Mucosa of descending colon (tissue), 3 donors: ENCODE data around the gene CLCNKB. TPM values are rescaled to one million over a fixed set of nuclear protein-coding genes. Genes with fewer than 3 reads are reported as not detected.
A peak's percentile ranks its signal among the peaks of the same experiment; 100 is the strongest.

Source experiments
- ATAC-seq: fragments of 200-7000 bp; cut with Tn5 transposase; one replicate; pipeline ENCODE4 v1.9.1; 2020; ENCODE audit warnings: mild to moderate bottlenecking, moderate library complexity
- DNase-seq, 3 donors: peaks; one replicate each; pipeline ENCODE4 v3.0.0-alpha.2; 2020
- H3K36me3 ChIP-seq: fragments of 200-600 bp; one replicate; pipeline ENCODE4 v1.8.0; 2021; ENCODE audit warnings: low read depth, mild to moderate bottlenecking
- H3K4me1 ChIP-seq: fragments of 200-600 bp; one replicate; pipeline ENCODE4 v1.8.0; 2021; ENCODE audit warnings: low read depth, mild to moderate bottlenecking
- H3K4me3 ChIP-seq: fragments of 200-600 bp; one replicate; pipeline ENCODE4 v1.8.0; 2021; ENCODE audit warnings: mild to moderate bottlenecking
- H3K9me3 ChIP-seq: fragments of 200-600 bp; one replicate; pipeline ENCODE4 v1.8.0; 2021; ENCODE audit warnings: mild to moderate bottlenecking
- intact Hi-C, 2 donors: fragments of 100-400 bp; cut with DNase I in 1 of 2; cut with micrococcal nuclease in 1 of 2; formaldehyde crosslinking; loops; one replicate each; pipeline versions ENCODE4 v1.11.0 to v1.11.1; 2022; cut with DNase I, micrococcal nuclease
- total RNA-seq, 3 donors: library from RNA; stranded (reverse); fragmentation: NEBNext Ultra II Directional in 2 of 3; extraction: Animal tissue kit (Norgen Biotek cat#: 25700) in 2 of 3; gene quantifications; one replicate each; pipeline versions ENCODE4 v1.2.1 to v1.2.4, GENCODE V29; 2021 to 2023
- TF ChIP-seq, protein P1 (sequence below): fragments of 200-600 bp; IDR thresholded peaks from one replicate; pipeline ENCODE4 v1.8.0; 2022; ENCODE audit warnings: antibody characterized with exemption, mild to moderate bottlenecking
- donor health status: DM: no; HTN: no; CAD: no; lungs with moderate emphysema.
- donor health status: DM: no; HTN: no; CAD: no.
- donor health status: DM: no; HTN: yes; CAD: no.

Gene CLCNKB
- total RNA-seq, 3 donors from 2014 or later, result 1.2 TPM; not detected in 2

DNA sequence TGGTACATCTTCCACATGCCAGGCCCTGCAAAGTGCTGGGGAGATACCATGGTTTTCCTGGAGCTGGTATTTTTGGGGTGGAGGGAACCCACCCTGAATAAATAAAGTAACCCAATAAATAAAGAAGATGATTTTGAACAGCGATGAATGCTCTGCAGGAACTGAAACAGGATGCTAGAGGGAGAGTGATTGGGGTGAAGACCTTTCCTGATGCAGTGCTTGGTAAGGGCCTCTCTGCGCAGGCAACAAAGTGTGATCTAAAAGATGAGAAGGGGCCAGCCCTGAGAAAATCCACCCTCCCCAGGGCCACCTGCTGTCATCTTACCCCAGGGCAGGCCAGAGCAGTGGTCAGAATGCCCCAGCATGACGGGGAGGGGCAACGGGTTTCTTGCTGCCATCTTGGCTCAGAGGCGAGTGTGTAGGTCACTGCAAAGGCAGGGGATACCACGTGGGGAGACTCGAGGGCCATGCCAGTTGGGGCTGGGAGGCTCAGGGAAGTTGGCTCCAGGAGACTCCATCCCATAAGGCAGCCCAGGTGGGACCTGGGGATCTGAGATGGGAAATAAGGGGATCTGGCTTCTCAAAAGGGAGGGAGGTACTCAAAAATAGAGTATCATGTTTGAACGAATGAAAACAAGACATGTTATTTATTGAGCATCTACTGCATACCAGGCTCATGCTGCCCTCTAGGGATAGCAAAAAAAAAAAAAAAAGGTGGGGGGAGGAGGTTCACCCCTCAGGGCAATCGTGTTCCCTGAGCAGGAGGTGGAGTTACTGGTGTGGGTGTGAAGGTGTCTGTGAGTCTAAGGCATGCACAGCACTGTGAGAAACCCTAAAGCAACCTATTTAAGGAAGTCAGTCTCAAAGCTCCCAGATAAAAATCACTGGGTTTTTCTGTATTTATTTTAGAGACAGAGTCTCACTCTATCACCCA, 36.8 kb upstream of the CLCNKB start:
- Histone ChIP-seq H3K9me3 (no peaks in the 10 kb centered on the region), H3K4me3 (no peak overlapping the region), H3K4me1 (no peaks in the 10 kb centered on the region), H3K36me3 (no peaks in the 10 kb centered on the region)
- DNase-seq, result peak in 1 of 3 donors; percentile 12
- TF ChIP-seq, protein P1, sequence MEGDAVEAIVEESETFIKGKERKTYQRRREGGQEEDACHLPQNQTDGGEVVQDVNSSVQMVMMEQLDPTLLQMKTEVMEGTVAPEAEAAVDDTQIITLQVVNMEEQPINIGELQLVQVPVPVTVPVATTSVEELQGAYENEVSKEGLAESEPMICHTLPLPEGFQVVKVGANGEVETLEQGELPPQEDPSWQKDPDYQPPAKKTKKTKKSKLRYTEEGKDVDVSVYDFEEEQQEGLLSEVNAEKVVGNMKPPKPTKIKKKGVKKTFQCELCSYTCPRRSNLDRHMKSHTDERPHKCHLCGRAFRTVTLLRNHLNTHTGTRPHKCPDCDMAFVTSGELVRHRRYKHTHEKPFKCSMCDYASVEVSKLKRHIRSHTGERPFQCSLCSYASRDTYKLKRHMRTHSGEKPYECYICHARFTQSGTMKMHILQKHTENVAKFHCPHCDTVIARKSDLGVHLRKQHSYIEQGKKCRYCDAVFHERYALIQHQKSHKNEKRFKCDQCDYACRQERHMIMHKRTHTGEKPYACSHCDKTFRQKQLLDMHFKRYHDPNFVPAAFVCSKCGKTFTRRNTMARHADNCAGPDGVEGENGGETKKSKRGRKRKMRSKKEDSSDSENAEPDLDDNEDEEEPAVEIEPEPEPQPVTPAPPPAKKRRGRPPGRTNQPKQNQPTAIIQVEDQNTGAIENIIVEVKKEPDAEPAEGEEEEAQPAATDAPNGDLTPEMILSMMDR, result no peak
- intact Hi-C loops, result loop anchor here in 1 of 2 donors (10.0 kb wide), 1 partner anchor 48 kb away; no protein-coding TSS in a partner anchor
- ATAC-seq, result peak; percentile 46

DNA sequence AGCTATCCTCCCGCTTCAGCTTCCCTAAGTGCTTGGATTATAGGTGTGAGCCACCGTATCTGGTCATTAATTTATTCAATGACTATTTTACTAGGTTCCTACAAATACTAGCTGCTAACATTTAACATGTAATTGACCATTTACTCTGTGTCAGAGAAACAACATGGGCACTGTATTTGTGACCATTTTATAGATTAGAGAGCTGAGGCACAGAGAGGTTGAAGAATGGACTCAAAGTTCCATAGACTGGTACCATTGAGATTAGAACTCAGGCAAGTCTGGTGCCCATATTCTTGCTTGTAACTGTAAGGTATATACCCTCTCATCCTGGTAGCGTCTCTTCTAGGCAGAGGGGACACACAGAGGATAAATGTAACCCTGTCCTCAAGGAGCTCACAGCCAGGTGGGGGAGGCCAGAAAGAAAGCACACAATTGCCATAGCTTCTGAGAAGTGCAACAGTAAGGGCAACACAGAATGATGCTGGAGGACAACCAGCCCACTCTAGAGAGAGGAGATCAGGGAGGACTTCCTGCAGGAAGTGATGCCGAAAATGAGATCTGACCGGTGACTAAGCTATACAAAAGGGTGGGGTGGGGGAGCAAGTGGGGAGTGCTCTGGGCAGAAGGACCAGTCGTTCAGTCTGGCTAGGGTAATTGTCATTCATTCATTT, 35.8 kb upstream of the CLCNKB start:
- no peaks in the 10 kb centered on the region for H3K36me3 ChIP-seq
- intact Hi-C loops, result loop anchor here (2.0 to 10.0 kb wide), 2 partner anchors 47 to 49 kb away; no protein-coding TSS in a partner anchor
- no peak for DNase-seq
- H3K4me1 ChIP-seq, result peaks cover 5% of the 10 kb centered on the region
- H3K9me3 ChIP-seq, result no peaks in the 10 kb centered on the region
- H3K4me3 ChIP-seq, result no peak overlapping the region
- TF ChIP-seq, protein P1, result no peak
- ATAC-seq, result no peak

DNA sequence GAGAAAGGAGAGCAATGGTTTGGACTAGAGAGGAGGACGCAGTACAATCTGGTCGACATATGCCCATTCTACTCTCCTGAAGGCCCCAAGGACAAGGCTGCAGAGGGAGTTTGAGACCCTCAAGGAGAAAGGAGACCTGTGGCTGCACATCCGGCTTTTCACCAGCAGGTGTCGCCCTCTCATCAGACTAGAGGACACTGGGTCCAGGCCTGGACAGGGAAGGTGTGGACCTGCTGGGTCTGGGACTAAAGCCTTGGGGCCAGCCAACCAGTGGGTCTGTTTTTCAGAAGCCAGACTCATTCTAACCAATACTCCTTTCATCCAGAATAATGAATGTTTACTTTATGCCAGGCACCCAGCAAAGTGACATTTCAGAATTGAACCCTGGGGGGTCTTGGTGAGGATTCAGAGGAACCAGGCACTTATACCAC, 34.5 kb upstream of the CLCNKB start:
- Histone ChIP-seq H3K9me3 (no peaks in the 10 kb centered on the region), H3K4me3 (no peak overlapping the region), H3K4me1 (peaks cover 16% of the 10 kb centered on the region), H3K36me3 (no peaks in the 10 kb centered on the region)
- DNase-seq (peak in 2 of 3 donors; percentile 82 to 85), ATAC-seq (peak; percentile 60)
- TF ChIP-seq, protein P1, result peak; percentile 88
- intact Hi-C loops, result loop anchor here (2.0 to 10.0 kb wide), 2 partner anchors 46 to 48 kb away; no protein-coding TSS in a partner anchor

DNA sequence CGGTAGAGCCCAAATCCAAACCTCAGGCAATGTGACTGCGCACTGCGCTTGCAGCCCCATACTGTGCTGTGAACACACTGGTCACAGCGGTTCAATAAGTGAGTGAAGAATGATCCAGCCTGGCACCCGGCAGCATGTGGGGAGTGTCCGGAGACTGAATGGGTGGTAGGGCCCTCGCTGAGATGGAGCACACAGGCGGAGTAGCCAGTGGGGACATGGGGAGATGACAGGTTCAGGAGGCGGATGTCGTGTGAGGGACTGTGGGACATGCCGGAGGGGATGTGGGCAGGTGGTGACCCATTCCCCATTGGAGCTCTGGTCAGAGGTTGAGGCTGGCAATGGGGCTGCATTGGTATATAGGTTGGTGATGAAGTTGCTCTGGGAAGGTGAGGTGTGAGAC, 33.9 kb upstream of the CLCNKB start:
- ATAC-seq (no peak), DNase-seq (no peak)
- intact Hi-C loops, result loop anchor here (2.0 to 10.0 kb wide), 2 partner anchors 45 to 47 kb away; no protein-coding TSS in a partner anchor
- Histone ChIP-seq H3K36me3 (no peaks in the 10 kb centered on the region), H3K4me3 (no peak overlapping the region), H3K4me1 (peaks cover 16% of the 10 kb centered on the region), H3K9me3 (no peaks in the 10 kb centered on the region)
- TF ChIP-seq, protein P1, result no peak

DNA sequence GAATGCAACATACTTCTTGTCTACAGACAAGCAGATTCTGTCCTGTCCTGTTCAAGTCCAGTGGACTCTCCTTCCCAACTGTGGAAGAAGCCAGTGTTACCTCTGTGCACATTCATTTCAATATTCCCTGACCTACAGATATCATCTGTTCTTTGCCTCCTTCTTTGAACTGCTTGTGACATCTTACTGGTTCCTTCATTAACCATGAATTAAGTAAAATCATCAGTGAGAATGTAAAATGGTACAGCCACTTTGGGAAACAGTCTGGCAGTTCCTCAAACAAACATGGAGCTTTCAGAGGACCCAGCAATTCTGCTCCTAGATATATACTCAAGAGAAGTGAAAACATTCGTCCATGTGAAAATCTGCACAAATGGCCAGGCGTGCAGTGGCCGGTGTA, 32.7 kb upstream of the CLCNKB start:
- ATAC-seq, result no peak
- Histone ChIP-seq H3K36me3 (no peaks in the 10 kb centered on the region), H3K4me3 (no peak overlapping the region), H3K9me3 (no peaks in the 10 kb centered on the region), H3K4me1 (peaks cover 16% of the 10 kb centered on the region)
- DNase-seq, result no peak
- intact Hi-C loops, result no loop called here
- TF ChIP-seq, protein P1, result no peak
